ENCODE measurements around the gene DPY30.

The DPY30 gene

GRCh38 chr2:31986906-31987305 is 52.7 kb downstream of the DPY30 start:
- no peaks in the 10 kb centered on the region for H3K27me3 ChIP-seq (ENCODE audit: control insufficient read depth, insufficient read depth, low read length)
- no peaks in the 10 kb centered on the region for H3K9me3 ChIP-seq (ENCODE audit: control insufficient read depth, insufficient read depth, low read length)
- no peak overlapping the region for H3K9ac ChIP-seq (ENCODE audit: low read depth, low read length)
- H3K4me1 ChIP-seq (ENCODE audit: control insufficient read depth, insufficient read depth, low read length), result no peaks in the 10 kb centered on the region
- H3K36me3 ChIP-seq (ENCODE audit: control insufficient read depth, insufficient read depth, low read length), result no peaks in the 10 kb centered on the region
- no peak overlapping the region for H3K4me3 ChIP-seq (ENCODE audit: low read depth, low read length)

GRCh38 chr2:31983762-31984467 is 55.7 kb downstream of the DPY30 start:
- peaks cover 6% of the 10 kb centered on the region for H3K4me1 ChIP-seq (ENCODE audit: control insufficient read depth, insufficient read depth, low read length)

GRCh38 chr2:31980674-31981356 is 58.8 kb downstream of the DPY30 start:
- Histone ChIP-seq H3K9ac (ENCODE audit: low read depth, low read length) (no peak overlapping the region), H3K4me3 (ENCODE audit: low read depth, low read length) (no peak overlapping the region), H3K4me1 (ENCODE audit: control insufficient read depth, insufficient read depth, low read length) (peaks cover 6% of the 10 kb centered on the region), H3K9me3 (ENCODE audit: control insufficient read depth, insufficient read depth, low read length) (no peaks in the 10 kb centered on the region), H3K36me3 (ENCODE audit: control insufficient read depth, insufficient read depth, low read length) (no peaks in the 10 kb centered on the region), H3K27me3 (ENCODE audit: control insufficient read depth, insufficient read depth, low read length) (no peaks in the 10 kb centered on the region)

More at GRCh38 chr2:31983762-31984467, 55.7 kb downstream of the DPY30 start:
- H3K36me3 ChIP-seq (ENCODE audit: control insufficient read depth, insufficient read depth, low read length), result no peaks in the 10 kb centered on the region
- no peaks in the 10 kb centered on the region for H3K27me3 ChIP-seq (ENCODE audit: control insufficient read depth, insufficient read depth, low read length)
- no peaks in the 10 kb centered on the region for H3K9me3 ChIP-seq (ENCODE audit: control insufficient read depth, insufficient read depth, low read length)
- H3K9ac ChIP-seq (ENCODE audit: low read depth, low read length), result no peak overlapping the region
- no peak overlapping the region for H3K4me3 ChIP-seq (ENCODE audit: low read depth, low read length)

GRCh38 chr2:31979956-31980355 is 59.6 kb downstream of the DPY30 start:
- H3K36me3 ChIP-seq (ENCODE audit: control insufficient read depth, insufficient read depth, low read length), result no peaks in the 10 kb centered on the region
- peaks cover 6% of the 10 kb centered on the region for H3K4me1 ChIP-seq (ENCODE audit: control insufficient read depth, insufficient read depth, low read length)
- H3K27me3 ChIP-seq (ENCODE audit: control insufficient read depth, insufficient read depth, low read length), result no peaks in the 10 kb centered on the region
- H3K4me3 ChIP-seq (ENCODE audit: low read depth, low read length), result no peak overlapping the region
- no peaks in the 10 kb centered on the region for H3K9me3 ChIP-seq (ENCODE audit: control insufficient read depth, insufficient read depth, low read length)
- H3K9ac ChIP-seq (ENCODE audit: low read depth, low read length), result no peak overlapping the region

GRCh38 chr2:31979018-31979417 is 60.6 kb downstream of the DPY30 start:
- Histone ChIP-seq H3K27me3 (ENCODE audit: control insufficient read depth, insufficient read depth, low read length) (no peaks in the 10 kb centered on the region), H3K36me3 (ENCODE audit: control insufficient read depth, insufficient read depth, low read length) (no peaks in the 10 kb centered on the region), H3K4me1 (ENCODE audit: control insufficient read depth, insufficient read depth, low read length) (peaks cover 6% of the 10 kb centered on the region), H3K9me3 (ENCODE audit: control insufficient read depth, insufficient read depth, low read length) (no peaks in the 10 kb centered on the region), H3K4me3 (ENCODE audit: low read depth, low read length) (no peak overlapping the region), H3K9ac (ENCODE audit: low read depth, low read length) (no peak overlapping the region)

GRCh38 chr2:31978436-31978835 is 61.2 kb downstream of the DPY30 start:
- H3K4me1 ChIP-seq (ENCODE audit: control insufficient read depth, insufficient read depth, low read length), result peaks cover 6% of the 10 kb centered on the region
- no peak overlapping the region for H3K9ac ChIP-seq (ENCODE audit: low read depth, low read length)
- no peaks in the 10 kb centered on the region for H3K36me3 ChIP-seq (ENCODE audit: control insufficient read depth, insufficient read depth, low read length)
- H3K9me3 ChIP-seq (ENCODE audit: control insufficient read depth, insufficient read depth, low read length), result no peaks in the 10 kb centered on the region
- no peak overlapping the region for H3K4me3 ChIP-seq (ENCODE audit: low read depth, low read length)
- no peaks in the 10 kb centered on the region for H3K27me3 ChIP-seq (ENCODE audit: control insufficient read depth, insufficient read depth, low read length)
